Natural killer cell treated with Interleukin-12 subunit alpha and Interleukin-12 subunit beta and Interleukin-15 and Interleukin-18, amount 100 ng/mL, for 72 hours (primary cell): Measurements from ENCODE around the gene IGSF1. TPM values are rescaled to one million over a fixed set of nuclear protein-coding genes. Genes with fewer than 3 reads are reported as not detected.
"Not testable (repeated sequence)": the region's sequence is repeated elsewhere in the genome, so short reads cannot be mapped to it uniquely, and the experiment has no call there.

Experiments
- ATAC-seq, 2 donors: fragments of 150-1000 bp; cut with Tn5 transposase in 1 of 2; sonication (Bioruptor Pico), chemical (Tn5 transposase) in 1 of 2; 2 replicates each; pipeline ENCODE4 v1.10.0; 2021
- DNase-seq: peaks from one replicate; pipeline ENCODE4 v3.0.0; 2022; ENCODE audit warnings: low spot score
- H3K27ac Mint-ChIP-seq, 2 donors: 1 replicate in 1 of 2; 2 replicates in 1 of 2; pipeline ENCODE4 v1.8.0; 2022; ENCODE audit warnings: mixed read lengths in 2 of 2, mild to moderate bottlenecking in 1 of 2, moderate library complexity in 1 of 2
- H3K27me3 Mint-ChIP-seq, 2 donors: 1 replicate in 1 of 2; 2 replicates in 1 of 2; pipeline ENCODE4 v1.8.0; 2022; ENCODE audit warnings: mixed read lengths in 2 of 2
- H3K36me3 Mint-ChIP-seq: one replicate; pipeline ENCODE4 v1.8.0; 2022; ENCODE audit warnings: mixed read lengths
- H3K4me1 Mint-ChIP-seq, 2 donors: 1 replicate in 1 of 2; 2 replicates in 1 of 2; pipeline ENCODE4 v1.8.0; 2022; ENCODE audit warnings: low read depth in 2 of 2, mixed read lengths in 2 of 2, mild to moderate bottlenecking in 1 of 2
- H3K4me3 Mint-ChIP-seq: one replicate; pipeline ENCODE4 v1.8.0; 2022; ENCODE audit warnings: mixed read lengths
- H3K9me3 Mint-ChIP-seq: 2 replicates; pipeline ENCODE4 v1.8.0; 2022; ENCODE audit warnings: mixed read lengths
- total RNA-seq, 2 donors: library from RNA; stranded (reverse); gene quantifications; one replicate each; pipeline ENCODE4 v1.2.3, GENCODE V29; 2022

Gene IGSF1
- total RNA-seq, 2 donors from 2014 or later, result not detected

DNA sequence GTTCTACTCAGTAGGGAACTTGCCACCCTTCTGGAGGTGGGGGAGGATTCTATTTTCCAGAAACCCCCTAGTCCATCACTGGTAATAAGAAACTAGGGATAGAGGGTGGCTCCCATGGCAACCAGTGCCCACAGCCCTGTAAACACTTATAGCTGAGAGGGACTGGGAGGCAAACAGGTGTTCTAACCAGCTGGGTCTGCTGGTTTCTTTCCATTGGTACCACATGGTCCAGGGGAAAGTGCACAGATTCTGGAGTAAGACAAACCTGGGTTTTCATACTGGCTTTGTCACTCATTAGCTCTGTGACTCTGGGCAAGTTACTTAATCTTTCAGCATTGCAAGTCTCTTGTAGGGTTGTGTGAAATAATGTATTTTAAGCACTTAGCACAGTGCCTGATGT is 26.9 kb downstream of the IGSF1 start:
- no peaks in the 10 kb centered on the region for H3K36me3 Mint-ChIP-seq
- ATAC-seq, result no peak
- H3K4me1 Mint-ChIP-seq, result no peaks in the 10 kb centered on the region
- peaks cover 0 to 32% of the 10 kb centered on the region in 2 donors for H3K27me3 Mint-ChIP-seq
- DNase-seq, result no peak
- no peaks in the 10 kb centered on the region for H3K9me3 Mint-ChIP-seq
- no peak overlapping the region for H3K4me3 Mint-ChIP-seq
- H3K27ac Mint-ChIP-seq, result no peak overlapping the region

DNA sequence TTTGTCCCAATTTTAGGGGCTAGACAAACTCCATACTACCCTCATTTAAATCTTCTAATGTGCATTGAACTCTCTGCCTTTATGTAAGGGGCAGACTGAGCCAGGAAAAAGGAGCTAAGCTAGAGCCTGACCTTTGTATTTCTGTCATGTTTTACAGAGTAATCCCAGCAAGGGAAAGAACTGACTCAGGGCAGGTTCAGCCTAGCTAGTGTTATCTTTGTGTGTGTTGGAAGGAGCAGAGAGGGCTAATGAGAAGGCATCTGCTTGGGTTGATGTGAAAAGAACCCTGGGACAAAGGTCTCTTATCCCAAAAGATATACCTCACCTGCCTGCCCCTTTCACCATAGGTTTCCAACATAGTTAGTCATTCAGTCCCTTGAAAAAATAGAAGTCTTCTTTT is 31.7 kb downstream of the IGSF1 start:
- Mint-ChIP-seq H3K27ac (no peak overlapping the region), H3K27me3 (peaks cover 0 to 24% of the 10 kb centered on the region in 2 donors), H3K36me3 (no peaks in the 10 kb centered on the region), H3K4me3 (no peak overlapping the region), H3K9me3 (no peaks in the 10 kb centered on the region), H3K4me1 (no peaks in the 10 kb centered on the region)
- DNase-seq, result no peak
- ATAC-seq, result no peak

DNA sequence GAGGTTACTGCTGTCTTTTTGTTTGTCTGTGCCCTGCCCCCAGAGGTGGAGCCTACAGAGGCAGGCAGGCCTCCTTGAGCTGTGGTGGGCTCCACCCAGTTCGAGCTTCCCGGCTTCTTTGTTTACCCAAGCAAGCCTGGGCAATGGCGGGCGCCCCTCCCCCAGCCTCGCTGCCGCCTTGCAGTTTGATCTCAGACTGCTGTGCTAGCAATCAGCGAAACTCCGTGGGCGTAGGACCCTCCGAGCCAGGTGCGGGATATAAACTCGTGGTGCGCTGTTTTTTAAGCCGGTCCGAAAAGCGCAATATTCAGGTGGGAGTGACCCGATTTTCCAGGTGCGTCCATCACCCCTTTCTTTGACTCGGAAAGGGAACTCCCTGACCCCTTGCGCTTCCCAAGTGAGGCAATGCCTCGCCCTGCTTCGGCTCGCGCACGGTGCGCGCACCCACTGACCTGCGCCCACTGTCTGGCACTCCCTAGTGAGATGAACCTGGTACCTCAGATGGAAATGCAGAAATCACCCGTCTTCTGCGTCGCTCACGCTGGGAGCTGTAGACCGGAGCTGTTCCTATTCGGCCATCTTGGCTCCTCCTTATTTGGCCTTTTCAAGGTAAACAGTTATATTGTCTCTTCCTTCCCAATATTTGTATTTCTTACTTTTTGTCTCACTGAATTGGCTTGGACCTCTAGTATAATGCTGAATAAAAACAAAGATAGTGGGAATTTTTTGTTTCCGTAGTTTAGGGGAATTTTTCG is 37.9 kb downstream of the IGSF1 start:
- not testable (repeated sequence) for H3K9me3 Mint-ChIP-seq, H3K4me1 Mint-ChIP-seq, H3K36me3 Mint-ChIP-seq, H3K27me3 Mint-ChIP-seq, H3K4me3 Mint-ChIP-seq, ATAC-seq, DNase-seq, H3K27ac Mint-ChIP-seq

DNA sequence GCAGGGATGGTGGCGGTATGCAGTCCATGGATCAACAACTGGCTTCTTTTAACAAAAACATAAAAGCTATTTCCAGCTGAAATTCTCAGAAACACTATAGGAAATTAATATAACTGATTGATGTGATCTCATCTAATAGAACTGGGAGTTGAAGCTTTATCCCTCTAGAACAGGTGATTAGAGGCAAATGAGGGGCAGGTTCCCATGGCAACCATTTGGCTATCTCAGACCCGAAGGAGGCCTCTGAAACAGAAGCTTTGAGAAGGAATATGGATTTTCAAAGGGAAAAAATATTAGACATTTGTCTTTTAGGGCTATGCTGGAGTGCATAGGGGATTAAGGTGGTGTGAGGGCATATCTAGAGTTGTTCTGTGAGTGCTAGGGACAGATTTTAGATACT is 50.0 kb downstream of the IGSF1 start:
- no peak for ATAC-seq
- no peak overlapping the region for H3K4me3 Mint-ChIP-seq
- no peaks in the 10 kb centered on the region for H3K36me3 Mint-ChIP-seq

DNA sequence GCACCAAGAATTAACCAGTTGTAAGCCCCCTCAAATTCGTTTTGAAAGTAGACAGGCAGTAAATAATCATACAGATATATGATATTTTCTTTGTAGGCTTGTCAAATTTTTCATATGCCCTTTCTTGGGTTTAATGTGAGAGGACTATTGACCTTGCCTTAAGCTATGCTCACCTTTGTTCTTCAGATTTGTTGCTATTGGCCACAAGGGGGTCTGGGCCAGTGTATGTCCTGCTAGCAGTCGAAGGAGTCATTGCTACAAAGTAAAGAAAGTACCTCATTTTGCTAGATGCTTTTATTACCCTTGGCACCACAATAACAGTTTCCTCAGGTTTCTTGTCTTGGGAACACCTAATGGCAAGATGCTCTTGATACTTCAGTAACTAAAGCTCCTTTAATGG is 51.7 kb downstream of the IGSF1 start:
- DNase-seq (no peak), ATAC-seq (no peak)
- no peak overlapping the region for H3K27ac Mint-ChIP-seq
- no peak overlapping the region for H3K4me3 Mint-ChIP-seq
- H3K27me3 Mint-ChIP-seq, result peaks cover 0 to 7% of the 10 kb centered on the region in 2 donors
- H3K9me3 Mint-ChIP-seq, result no peaks in the 10 kb centered on the region
- no peaks in the 10 kb centered on the region for H3K4me1 Mint-ChIP-seq
- no peaks in the 10 kb centered on the region for H3K36me3 Mint-ChIP-seq

More for the DNA sequence above, 50.0 kb downstream of the IGSF1 start:
- Mint-ChIP-seq H3K4me1 (no peaks in the 10 kb centered on the region), H3K9me3 (no peaks in the 10 kb centered on the region), H3K27ac (no peak overlapping the region), H3K27me3 (peaks cover 0 to 4% of the 10 kb centered on the region in 2 donors)
- no peak for DNase-seq

DNA sequence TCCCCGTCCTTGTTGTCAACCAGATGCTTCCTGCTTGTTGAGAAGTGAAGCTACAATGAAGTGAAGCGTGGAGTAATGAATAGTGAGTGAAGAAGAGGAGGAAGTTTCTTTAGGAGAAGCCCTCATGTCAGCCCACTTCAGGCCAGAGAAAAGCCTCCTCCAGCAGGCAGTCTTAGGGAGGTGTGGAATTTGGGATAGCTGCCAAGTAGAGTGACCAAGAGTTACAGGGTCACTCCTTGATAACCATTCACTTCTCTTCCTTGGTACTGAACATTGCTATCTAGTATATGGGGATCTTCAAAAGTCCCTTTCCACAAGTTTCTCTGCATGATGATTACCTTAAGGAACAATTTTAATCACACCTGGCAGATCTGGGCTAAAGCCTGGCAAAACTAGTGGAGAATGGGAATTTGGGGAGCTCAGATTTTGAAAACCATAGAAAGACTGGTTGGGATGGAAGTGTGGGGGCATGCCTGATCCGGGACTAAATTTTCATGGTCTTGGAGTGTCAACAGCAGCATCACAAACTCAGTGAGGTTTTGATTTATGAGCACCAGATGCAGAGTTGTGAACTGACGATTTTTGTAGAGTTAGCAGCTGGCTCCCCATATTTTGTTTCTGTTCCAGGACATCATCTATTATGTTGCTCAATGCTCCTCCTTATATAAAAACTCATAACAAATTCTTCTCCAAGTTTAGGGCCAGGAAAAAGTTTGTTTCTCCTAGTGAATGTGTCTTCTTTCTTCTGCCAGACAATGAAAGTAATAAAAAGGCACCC is 53.1 kb downstream of the IGSF1 start:
- ATAC-seq (no peak), DNase-seq (no peak)
- Mint-ChIP-seq H3K9me3 (no peaks in the 10 kb centered on the region), H3K36me3 (no peaks in the 10 kb centered on the region), H3K4me3 (no peak overlapping the region), H3K4me1 (no peaks in the 10 kb centered on the region), H3K27me3 (peaks cover 0 to 7% of the 10 kb centered on the region in 2 donors), H3K27ac (no peak overlapping the region)

DNA sequence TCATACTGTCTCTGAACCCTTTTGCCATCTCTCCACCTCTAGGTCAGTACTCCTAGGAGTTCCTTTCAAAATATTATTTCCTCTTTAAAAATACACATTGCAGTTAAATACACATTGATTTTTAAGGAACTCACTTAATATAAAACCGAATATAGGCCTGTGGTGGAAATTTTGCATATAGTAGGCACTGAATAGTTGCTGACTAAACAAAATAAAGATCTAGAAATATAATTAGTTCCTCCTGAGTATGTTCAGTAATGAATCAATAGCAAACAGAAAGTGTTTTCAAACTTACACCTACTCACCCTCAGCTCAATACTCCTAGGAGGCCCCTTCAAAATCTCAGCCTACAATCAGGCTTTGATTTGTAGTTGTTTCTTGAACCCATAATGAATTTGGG is 61.5 kb downstream of the IGSF1 start:
- Mint-ChIP-seq H3K36me3 (no peaks in the 10 kb centered on the region), H3K4me1 (no peaks in the 10 kb centered on the region), H3K27ac (no peak overlapping the region), H3K4me3 (no peak overlapping the region), H3K9me3 (no peaks in the 10 kb centered on the region), H3K27me3 (peaks cover 10 to 13% of the 10 kb centered on the region in 2 donors)
- DNase-seq, result no peak
- no peak for ATAC-seq

DNA sequence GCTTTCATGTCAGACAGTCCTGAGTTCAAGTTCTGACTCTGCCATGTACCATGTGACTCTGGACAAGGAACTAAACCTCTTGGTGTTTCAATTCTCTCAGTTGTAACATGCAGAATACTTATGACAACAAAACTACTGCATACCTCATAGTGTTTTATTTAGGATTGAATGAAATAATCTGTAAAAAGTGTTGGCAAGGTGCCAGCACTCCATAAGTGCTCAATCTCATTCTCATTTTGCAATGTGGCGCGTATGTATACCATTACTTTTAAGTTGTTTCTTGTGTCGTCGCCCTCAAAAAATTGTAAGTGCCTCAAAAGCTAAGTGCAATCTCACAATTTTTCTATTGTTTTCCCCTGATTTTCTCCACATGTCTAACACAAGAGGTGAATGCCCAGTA is 62.5 kb downstream of the IGSF1 start:
- Mint-ChIP-seq H3K4me3 (no peak overlapping the region), H3K4me1 (no peaks in the 10 kb centered on the region), H3K9me3 (no peaks in the 10 kb centered on the region), H3K27ac (no peak overlapping the region), H3K36me3 (no peaks in the 10 kb centered on the region), H3K27me3 (peaks cover 10 to 13% of the 10 kb centered on the region in 2 donors)
- ATAC-seq (no peak), DNase-seq (no peak)

DNA sequence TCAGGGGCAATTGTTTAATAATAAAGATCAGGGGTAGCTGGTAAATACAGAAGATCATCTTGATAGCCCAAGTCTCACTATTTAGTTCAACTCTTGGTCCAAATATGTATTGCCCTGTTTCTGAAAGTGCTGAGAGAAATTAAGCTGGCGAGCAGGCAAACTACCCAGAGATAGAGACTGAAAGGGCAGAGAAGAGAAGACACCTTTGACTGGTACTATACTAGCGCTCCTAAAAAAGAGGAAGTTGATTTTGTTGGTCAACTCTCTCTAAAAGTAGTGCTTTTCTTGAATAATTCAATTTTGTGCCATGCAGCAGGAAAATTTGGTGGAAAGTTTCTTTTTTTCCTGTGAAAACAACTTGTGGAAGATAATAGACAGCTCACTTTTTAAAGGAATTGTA is 64.0 kb downstream of the IGSF1 start:
- H3K4me1 Mint-ChIP-seq, result no peaks in the 10 kb centered on the region
- H3K27me3 Mint-ChIP-seq, result peaks cover 10 to 13% of the 10 kb centered on the region in 2 donors
- no peak overlapping the region for H3K27ac Mint-ChIP-seq
- H3K36me3 Mint-ChIP-seq, result no peaks in the 10 kb centered on the region
- H3K4me3 Mint-ChIP-seq, result no peak overlapping the region
- DNase-seq (no peak), ATAC-seq (no peak)
- no peaks in the 10 kb centered on the region for H3K9me3 Mint-ChIP-seq

Other genes with a start within 250 kb of the IGSF1 start
- not detected for gene ARHGAP36, start 231.0 kb downstream of the IGSF1 start, total RNA-seq